Right lobe of liver (tissue), 4 donors: ENCODE results near the gene CEP350.

Experiments used
- POLR2A ChIP-seq: fragments of 450-650 bp; IDR thresholded peaks from one replicate; pipeline ENCODE4 v1.6.1; 2017; ENCODE audit warnings: antibody characterized with exemption, mild to moderate bottlenecking
- TF ChIP-seq, protein P1 (sequence below), 4 donors: fragments of 200-600 bp in 3 of 4; fragments of 450-650 bp in 1 of 4; IDR thresholded peaks; one replicate each; pipeline versions ENCODE4 v1.5.1 to v1.8.0; 2016 to 2022; ENCODE audit warnings: antibody characterized with exemption in 4 of 4, mild to moderate bottlenecking in 2 of 4
- donor health status: DM: no; HTN: no; CAD: no.
- donor health status: DM: no; HTN: no; CAD: no.
- donor health status: DM: no; HTN: yes; CAD: no.

DNA sequence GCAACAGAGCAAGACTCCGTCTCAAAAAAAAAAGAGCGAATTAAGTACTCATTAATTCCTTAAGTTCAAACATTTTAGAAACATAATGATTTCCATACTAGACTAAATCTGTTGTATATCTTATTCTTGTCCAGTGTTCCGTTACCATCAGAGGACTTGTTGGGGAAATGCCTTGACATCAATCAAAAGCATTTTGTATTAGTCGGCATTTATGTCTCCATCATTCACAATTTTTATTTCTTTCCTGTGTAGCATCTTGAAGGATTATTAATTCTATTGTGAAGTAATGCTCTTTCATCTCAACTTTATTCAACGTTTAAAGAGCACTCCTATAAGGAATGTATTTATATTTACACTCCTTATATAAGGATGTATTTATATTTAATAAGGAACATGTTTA, 117.1 kb downstream of the CEP350 start:
- TF ChIP-seq, protein P1, sequence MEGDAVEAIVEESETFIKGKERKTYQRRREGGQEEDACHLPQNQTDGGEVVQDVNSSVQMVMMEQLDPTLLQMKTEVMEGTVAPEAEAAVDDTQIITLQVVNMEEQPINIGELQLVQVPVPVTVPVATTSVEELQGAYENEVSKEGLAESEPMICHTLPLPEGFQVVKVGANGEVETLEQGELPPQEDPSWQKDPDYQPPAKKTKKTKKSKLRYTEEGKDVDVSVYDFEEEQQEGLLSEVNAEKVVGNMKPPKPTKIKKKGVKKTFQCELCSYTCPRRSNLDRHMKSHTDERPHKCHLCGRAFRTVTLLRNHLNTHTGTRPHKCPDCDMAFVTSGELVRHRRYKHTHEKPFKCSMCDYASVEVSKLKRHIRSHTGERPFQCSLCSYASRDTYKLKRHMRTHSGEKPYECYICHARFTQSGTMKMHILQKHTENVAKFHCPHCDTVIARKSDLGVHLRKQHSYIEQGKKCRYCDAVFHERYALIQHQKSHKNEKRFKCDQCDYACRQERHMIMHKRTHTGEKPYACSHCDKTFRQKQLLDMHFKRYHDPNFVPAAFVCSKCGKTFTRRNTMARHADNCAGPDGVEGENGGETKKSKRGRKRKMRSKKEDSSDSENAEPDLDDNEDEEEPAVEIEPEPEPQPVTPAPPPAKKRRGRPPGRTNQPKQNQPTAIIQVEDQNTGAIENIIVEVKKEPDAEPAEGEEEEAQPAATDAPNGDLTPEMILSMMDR (IDR thresholded peaks at IDR 0.05): no peak
- TF ChIP-seq POLR2A: no peak
